CD4-positive, CD25-positive, alpha-beta regulatory T cell (primary cell): ENCODE data around the gene ARL17A. TPM values are rescaled to one million over a fixed set of nuclear protein-coding genes. Genes with fewer than 3 reads are reported as not detected.

Experiments
- polyA plus RNA-seq, 4 donors: library from polyadenylated mRNA; unstranded; fragments of 300-500 nt; fragmentation: Illumina TruSeq; gene quantifications; one replicate each; pipeline ENCODE4 v1.2.3, GENCODE V29; 2021
- total RNA-seq: library from RNA; stranded (reverse); gene quantifications from one replicate; pipeline ENCODE4 v1.2.3, GENCODE V29; 2022

The ARL17A gene
- total and polyA plus RNA-seq, 5 donors from 2014 or later, result 2.8 to 29.4 (median 6.5) TPM

Other genes starting within 250 kb of the ARL17A start
- gene ARL17B, start 217.9 kb downstream of the ARL17A start, total RNA-seq, result 24.1 TPM
- 10 to 100 TPM; 17.6 to 34.4 (median 20.6) TPM for gene ARL17B, start 217.9 kb downstream of the ARL17A start, polyA plus RNA-seq
- gene LRRC37A2, start 67.2 kb downstream of the ARL17A start, total RNA-seq, result 74.3 TPM
- 1 to 10 TPM; 6.3 to 8.0 (median 6.6) TPM for gene LRRC37A2, start 67.2 kb downstream of the ARL17A start, polyA plus RNA-seq
- gene NSF, start 11.0 kb upstream of the ARL17A start, total RNA-seq, result 71.4 TPM
- 10 to 100 TPM; 24.6 to 31.9 (median 27.8) TPM for gene NSF, start 11.0 kb upstream of the ARL17A start, polyA plus RNA-seq
- not detected for gene WNT3, start 239.0 kb upstream of the ARL17A start, total RNA-seq
- gene WNT3, start 239.0 kb upstream of the ARL17A start, polyA plus RNA-seq, result not detected